K562 (cell line): ENCODE results near the gene FAM186B. TPM values are rescaled to one million over a fixed set of nuclear protein-coding genes. Genes with fewer than 3 reads are reported as not detected.

ENCODE experiments used
- ADNP ChIP-seq: fragments of 200-800 bp; sonication (Bioruptor generic); IDR thresholded peaks from 2 replicates; pipeline ENCODE4 v1.6.1; 2016; ENCODE audit warnings: missing genetic modification characterization, missing compliant biosample characterization
- BCOR ChIP-seq: fragments of 450-650 bp; IDR thresholded peaks from 2 replicates; pipeline ENCODE4 v1.6.1; 2016
- FOXK2 ChIP-seq, 2 experiments: fragments of 450-650 bp; IDR thresholded peaks in 1 of 2; conservative IDR thresholded peaks in 1 of 2; 2 replicates each; pipeline ENCODE4 v1.6.1; 2016; ENCODE audit warnings: low read depth in 2 of 2, mild to moderate bottlenecking in 1 of 2
- KDM1A ChIP-seq, 2 experiments: fragments of 450-650 bp; IDR thresholded peaks; 2 replicates each; pipeline ENCODE4 v1.6.1; 2016; ENCODE audit warnings: mild to moderate bottlenecking in 2 of 2
- MAX ChIP-seq: sonication (generic); formaldehyde crosslinking; IDR thresholded peaks from 2 replicates; pipeline ENCODE4 v1.9.0; 2022; ENCODE audit warnings: mild to moderate bottlenecking, missing genetic modification reagents
- RBM25 ChIP-seq: fragments of 200-400 bp; formaldehyde crosslinking; IDR thresholded peaks from 2 replicates; pipeline ENCODE4 v1.6.1; 2018; ENCODE audit warnings: low read length, low read depth, moderate library complexity; ENCODE audit not compliant: severe bottlenecking
- ZNF124 ChIP-seq: sonication (generic); formaldehyde crosslinking; IDR thresholded peaks from 2 replicates; pipeline ENCODE4 v1.8.1; 2022; ENCODE audit warnings: missing genetic modification reagents
- ZNF507 ChIP-seq: conservative IDR thresholded peaks from 2 replicates; pipeline ENCODE4 v1.6.1; 2017; ENCODE audit warnings: missing genetic modification characterization, missing compliant biosample characterization
- polyA plus RNA-seq, 8 experiments: library from polyadenylated mRNA; depleted of rRNA in 4 of 8; stranded (reverse) in 5 of 8; unstranded in 3 of 8; fragments of >200 nt; fragmentation: Nextera tagmentation in 2 of 8; fragmentation: Illumina TruSeq in 1 of 8; extraction: Ambion mirVana in 2 of 8; extraction: Trizol in 1 of 8; gene quantifications; 2 replicates each; pipeline versions ENCODE4 v1.2.1 to v1.2.3, GENCODE V29; 2011 to 2014; ENCODE audit warnings: inconsistent platforms in 1 of 8, missing spikeins in 1 of 8
- total RNA-seq, 7 experiments: library from RNA; depleted of rRNA in 6 of 7; stranded (reverse); fragments of >200 nt in 6 of 7; fragmentation: Illumina TruSeq in 2 of 7; extraction: Trizol in 2 of 7; gene quantifications; 2 replicates each; pipeline versions ENCODE4 v1.2.1 to v1.2.3, GENCODE V29; 2011 to 2021; ENCODE audit warnings: low replicate concordance in 1 of 7
- TF ChIP-seq, protein P1 (sequence below): fragments of 450-650 bp; IDR thresholded peaks from 2 replicates; pipeline ENCODE4 v1.6.1; 2016; ENCODE audit warnings: low read depth, mild to moderate bottlenecking, moderate library complexity

FAM186B gene
- total and polyA plus RNA-seq, 9 of the 15 experiments (the other 6 are each of a cell fraction or from before 2014, with no cell fraction given), result 0.07 to 0.42 (median 0.15) TPM

- TF ChIP-seq, protein P1, sequence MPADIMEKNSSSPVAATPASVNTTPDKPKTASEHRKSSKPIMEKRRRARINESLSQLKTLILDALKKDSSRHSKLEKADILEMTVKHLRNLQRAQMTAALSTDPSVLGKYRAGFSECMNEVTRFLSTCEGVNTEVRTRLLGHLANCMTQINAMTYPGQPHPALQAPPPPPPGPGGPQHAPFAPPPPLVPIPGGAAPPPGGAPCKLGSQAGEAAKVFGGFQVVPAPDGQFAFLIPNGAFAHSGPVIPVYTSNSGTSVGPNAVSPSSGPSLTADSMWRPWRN, result no peak
- no peak for TF ChIP-seq FOXK2 (conservative IDR thresholded peaks at IDR 0.05 in 1 of 2, IDR thresholded peaks at IDR 0.05 in 1 of 2; ENCODE audit: low read depth in 2 of 2)
- TF ChIP-seq ZNF124, result no peak
- TF ChIP-seq MAX, result no peak
- TF ChIP-seq BCOR, result peak; percentile 73
- peak; percentile 91 for TF ChIP-seq RBM25
- TF ChIP-seq ZNF507 (tag), result no peak
- peak; percentile 80 for TF ChIP-seq ADNP (tag)
- TF ChIP-seq KDM1A (IDR thresholded peaks at IDR 0.05), result peak in 1 of 2 experiments; percentile 51; a peak in 1 of 4 replicates
Observed at GRCh38 chr12:49624921-49625577, 19.6 kb upstream of the FAM186B start (continued).
